Muscle layer of colon (tissue), 2 donors: ENCODE measurements around the gene CELF4.

Source experiments
- H3K27ac ChIP-seq: one replicate; pipeline ENCODE4 v1.7.0; 2013; ENCODE audit warnings: low read depth, mild to moderate bottlenecking, low read length, moderate library complexity
- H3K27me3 ChIP-seq, 2 donors: one replicate each; pipeline ENCODE4 v1.7.0; 2013; ENCODE audit warnings: low read length in 2 of 2, mild to moderate bottlenecking in 2 of 2; ENCODE audit not compliant: insufficient read depth in 2 of 2, control insufficient read depth in 1 of 2
- H3K36me3 ChIP-seq: one replicate; pipeline ENCODE4 v1.7.0; 2013; ENCODE audit warnings: mild to moderate bottlenecking, low read length; ENCODE audit not compliant: insufficient read depth
- H3K4me1 ChIP-seq: one replicate; pipeline ENCODE4 v1.7.0; 2013; ENCODE audit warnings: mild to moderate bottlenecking, low read length; ENCODE audit not compliant: insufficient read depth
- H3K4me3 ChIP-seq, 2 donors: one replicate each; pipeline ENCODE4 v1.7.0; 2013; ENCODE audit warnings: low read length in 2 of 2, low read depth in 1 of 2, mild to moderate bottlenecking in 1 of 2, moderate library complexity in 1 of 2
- H3K9ac ChIP-seq: one replicate; pipeline ENCODE4 v1.7.0; 2013; ENCODE audit warnings: low read length
- H3K9me3 ChIP-seq: one replicate; pipeline ENCODE4 v1.7.0; 2013; ENCODE audit warnings: mild to moderate bottlenecking, low read length
- donor health status: abdominal sarcoma.
- donor health status: Adenocarcinoma of cecum.

The CELF4 gene

GRCh38 chr18:37554399-37554787, 11.2 kb downstream of the CELF4 start:
- no peaks in the 10 kb centered on the region for H3K27me3 ChIP-seq
- no peak overlapping the region for H3K9ac ChIP-seq
- no peaks in the 10 kb centered on the region for H3K9me3 ChIP-seq
- no peak overlapping the region for H3K27ac ChIP-seq
- no peaks in the 10 kb centered on the region for H3K4me1 ChIP-seq
- H3K4me3 ChIP-seq = no peak overlapping the region
- no peaks in the 10 kb centered on the region for H3K36me3 ChIP-seq

DNA sequence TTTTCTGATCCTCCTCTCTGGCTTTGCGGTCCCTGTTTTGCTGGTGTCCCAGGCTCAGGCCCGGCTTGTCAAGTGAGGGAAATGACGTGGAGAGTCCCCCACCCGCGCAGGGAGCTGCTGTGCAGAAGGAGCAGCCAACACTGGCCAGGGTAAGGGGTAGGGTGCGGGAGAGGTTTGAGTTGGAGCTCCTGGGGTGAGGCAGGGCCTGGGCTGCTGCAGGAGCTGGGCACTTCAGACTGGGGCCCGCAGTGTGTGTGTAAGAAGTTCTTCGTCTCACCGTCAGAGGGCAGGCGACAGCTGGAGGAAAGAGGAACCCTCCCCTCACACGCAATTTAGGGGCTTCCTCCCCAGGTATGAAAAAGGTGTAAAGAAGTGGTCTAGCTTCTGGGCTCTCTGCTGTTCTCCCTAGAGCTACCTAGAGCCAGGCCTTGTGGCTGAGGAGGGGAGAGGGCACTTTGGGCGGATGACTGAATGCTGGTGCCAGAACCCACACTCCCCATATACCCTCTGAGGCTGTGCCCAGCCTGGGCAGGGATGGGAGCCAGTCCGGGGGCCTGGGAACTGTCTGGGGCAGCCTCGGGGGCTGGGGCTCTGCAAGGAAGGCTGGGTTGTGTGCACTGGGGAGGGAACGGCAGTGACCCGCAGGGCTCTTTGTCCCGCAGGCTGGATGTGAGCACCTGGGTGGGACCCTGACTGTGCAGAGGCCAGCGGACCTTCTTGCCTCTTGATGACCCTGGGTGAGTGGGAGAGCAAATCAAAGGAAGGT, 11.8 kb downstream of the CELF4 start:
- no peak overlapping the region for H3K27ac ChIP-seq
- no peaks in the 10 kb centered on the region for H3K9me3 ChIP-seq
- no peak overlapping the region for H3K9ac ChIP-seq
- H3K27me3 ChIP-seq = no peaks in the 10 kb centered on the region
- no peaks in the 10 kb centered on the region for H3K4me1 ChIP-seq
- H3K36me3 ChIP-seq = no peaks in the 10 kb centered on the region
- no peak overlapping the region for H3K4me3 ChIP-seq

- no peaks in the 10 kb centered on the region for H3K36me3 ChIP-seq
- H3K9ac ChIP-seq = no peak overlapping the region
- H3K4me3 ChIP-seq = no peak overlapping the region
- H3K27me3 ChIP-seq = no peaks in the 10 kb centered on the region
- H3K4me1 ChIP-seq = no peaks in the 10 kb centered on the region
- H3K9me3 ChIP-seq = no peaks in the 10 kb centered on the region
- no peak overlapping the region for H3K27ac ChIP-seq
These were observed 13.3 kb downstream of the CELF4 start for GRCh38 chr18:37552286-37552685.

GRCh38 chr18:37551846-37552245, 13.8 kb downstream of the CELF4 start:
- H3K4me3 ChIP-seq = no peak overlapping the region
- no peaks in the 10 kb centered on the region for H3K36me3 ChIP-seq
- H3K9ac ChIP-seq = no peak overlapping the region
- no peaks in the 10 kb centered on the region for H3K9me3 ChIP-seq
- H3K27me3 ChIP-seq = no peaks in the 10 kb centered on the region
- no peaks in the 10 kb centered on the region for H3K4me1 ChIP-seq
- no peak overlapping the region for H3K27ac ChIP-seq

DNA sequence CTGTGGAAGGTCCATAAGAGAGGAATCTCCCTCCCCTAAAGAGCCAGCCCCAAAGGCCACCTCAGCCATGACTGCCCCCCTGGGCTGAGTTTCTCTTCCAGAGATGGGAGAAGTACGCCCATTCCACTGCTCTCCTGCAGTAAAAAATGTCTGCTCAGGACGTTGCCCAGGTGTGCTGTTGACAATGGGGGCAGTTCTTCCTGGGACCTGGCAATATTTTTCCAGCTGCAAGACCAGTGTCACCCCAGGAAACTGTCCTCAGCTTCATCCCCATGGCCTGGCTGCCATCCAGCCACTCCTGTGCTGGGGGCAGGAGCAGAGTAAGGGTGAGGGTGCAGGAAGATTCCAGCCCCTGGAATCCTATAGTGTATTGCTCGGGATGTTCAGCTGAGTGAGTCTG, 14.3 kb downstream of the CELF4 start:
- no peaks in the 10 kb centered on the region for H3K36me3 ChIP-seq
- H3K9ac ChIP-seq = no peak overlapping the region
- H3K27me3 ChIP-seq = no peaks in the 10 kb centered on the region
- no peaks in the 10 kb centered on the region for H3K4me1 ChIP-seq
- no peak overlapping the region for H3K4me3 ChIP-seq
- H3K27ac ChIP-seq = no peak overlapping the region
- no peaks in the 10 kb centered on the region for H3K9me3 ChIP-seq

- no peak overlapping the region for H3K27ac ChIP-seq
- H3K9ac ChIP-seq = no peak overlapping the region
- H3K27me3 ChIP-seq = no peaks in the 10 kb centered on the region
- no peaks in the 10 kb centered on the region for H3K9me3 ChIP-seq
- no peaks in the 10 kb centered on the region for H3K4me1 ChIP-seq
- no peak overlapping the region for H3K4me3 ChIP-seq
- H3K36me3 ChIP-seq = no peaks in the 10 kb centered on the region
These were observed 15.3 kb downstream of the CELF4 start for GRCh38 chr18:37550118-37550875.

DNA sequence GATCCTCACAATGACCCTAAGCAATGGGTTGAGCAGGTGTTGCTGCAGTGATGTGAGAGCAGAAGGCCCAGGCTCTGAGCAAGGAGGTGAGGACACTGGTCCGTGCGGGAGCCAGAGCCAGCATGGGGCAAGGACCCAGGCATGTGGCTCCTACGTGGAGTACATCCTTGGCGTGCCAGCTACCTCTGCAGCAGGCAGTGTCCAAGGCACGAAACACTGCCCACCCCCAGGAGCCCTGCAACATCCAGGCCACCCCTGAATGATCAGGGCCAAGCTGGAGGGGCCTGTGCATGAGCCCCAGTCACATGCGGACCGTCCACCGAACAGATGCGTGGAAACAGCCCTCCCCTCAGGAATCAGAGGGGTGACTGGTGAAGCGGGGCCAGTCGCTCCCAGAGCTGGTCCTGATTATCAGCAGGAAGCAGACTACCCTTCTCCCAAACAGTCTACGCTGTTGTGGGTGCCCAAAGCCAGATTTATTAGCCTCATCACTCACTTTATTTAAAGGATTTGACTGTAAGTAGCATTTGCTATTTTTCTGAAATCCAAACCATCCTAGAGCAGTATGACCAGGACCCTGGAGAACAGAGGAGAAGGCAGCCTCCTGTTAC, 16.8 kb downstream of the CELF4 start:
- no peaks in the 10 kb centered on the region for H3K9me3 ChIP-seq
- no peak overlapping the region for H3K9ac ChIP-seq
- no peaks in the 10 kb centered on the region for H3K27me3 ChIP-seq
- H3K36me3 ChIP-seq = no peaks in the 10 kb centered on the region
- H3K4me3 ChIP-seq = no peak overlapping the region
- H3K27ac ChIP-seq = no peak overlapping the region
- H3K4me1 ChIP-seq = no peaks in the 10 kb centered on the region

GRCh38 chr18:37547196-37547827, 18.3 kb downstream of the CELF4 start:
- Histone ChIP-seq H3K4me3 (no peak overlapping the region), H3K27me3 (no peaks in the 10 kb centered on the region)

GRCh38 chr18:37546651-37547050, 18.9 kb downstream of the CELF4 start:
- Histone ChIP-seq H3K9ac (no peak overlapping the region), H3K9me3 (no peaks in the 10 kb centered on the region), H3K27me3 (no peaks in the 10 kb centered on the region), H3K27ac (no peak overlapping the region), H3K4me1 (no peaks in the 10 kb centered on the region), H3K36me3 (no peaks in the 10 kb centered on the region), H3K4me3 (no peak overlapping the region)

More at GRCh38 chr18:37547196-37547827, 18.3 kb downstream of the CELF4 start:
- no peaks in the 10 kb centered on the region for H3K36me3 ChIP-seq
- H3K27ac ChIP-seq = no peak overlapping the region
- H3K4me1 ChIP-seq = no peaks in the 10 kb centered on the region
- no peak overlapping the region for H3K9ac ChIP-seq
- H3K9me3 ChIP-seq = no peaks in the 10 kb centered on the region

DNA sequence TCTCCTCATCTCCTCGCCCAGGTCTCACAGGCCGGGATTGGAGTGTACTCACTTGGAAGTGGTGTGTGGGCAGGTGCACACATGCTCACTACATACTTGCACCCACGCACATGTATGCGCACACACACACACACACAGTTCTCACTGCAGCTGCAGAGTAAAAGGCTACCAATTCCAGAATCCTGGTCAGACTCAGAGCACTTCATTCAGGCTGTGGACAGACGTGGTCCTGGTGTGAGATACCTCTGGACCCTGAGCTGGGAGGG, 19.4 kb downstream of the CELF4 start:
- no peak overlapping the region for H3K9ac ChIP-seq

DNA sequence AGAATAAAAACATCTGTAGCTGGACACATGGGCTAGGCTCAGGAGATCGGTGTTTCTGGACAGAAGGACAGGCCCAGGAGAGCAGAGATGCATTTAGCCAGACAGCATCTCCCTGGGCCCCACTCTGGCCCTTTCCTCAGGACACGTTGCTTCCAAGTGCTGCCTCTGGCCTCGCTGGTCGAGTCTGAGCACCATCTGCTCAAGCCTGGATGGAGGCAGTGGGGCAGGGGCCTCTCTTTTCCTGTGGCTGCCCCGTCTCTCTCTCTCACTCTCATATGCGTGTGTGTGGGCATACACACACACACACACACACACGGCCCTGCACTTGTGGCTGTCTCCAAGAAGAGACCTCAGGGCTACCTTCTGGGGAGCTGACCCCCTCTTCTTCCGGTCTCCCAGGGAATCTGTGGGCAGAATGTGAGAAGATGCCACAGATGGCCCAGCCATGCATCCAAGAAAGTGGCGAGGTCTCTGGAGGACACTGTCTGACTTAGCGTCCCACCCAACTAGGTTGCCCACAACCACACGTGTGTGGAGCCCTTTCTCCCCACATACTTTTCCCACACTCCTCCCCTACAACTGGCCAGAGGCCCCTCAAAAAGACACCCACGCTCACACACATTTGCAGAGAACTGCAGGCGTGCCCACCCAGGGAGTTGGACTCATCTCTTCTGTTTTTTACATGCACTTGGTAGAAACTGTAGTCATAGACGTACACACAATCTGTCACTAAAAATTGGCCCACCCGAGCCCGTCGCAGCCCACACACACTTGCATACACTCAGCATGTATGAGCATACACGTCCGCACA, 19.9 kb downstream of the CELF4 start:
- Histone ChIP-seq H3K27me3 (no peaks in the 10 kb centered on the region), H3K36me3 (no peaks in the 10 kb centered on the region), H3K9me3 (no peaks in the 10 kb centered on the region), H3K27ac (no peak overlapping the region), H3K9ac (no peak overlapping the region), H3K4me1 (no peaks in the 10 kb centered on the region), H3K4me3 (no peak overlapping the region)

More for the DNA sequence above, 19.4 kb downstream of the CELF4 start:
- Histone ChIP-seq H3K4me3 (no peak overlapping the region), H3K9me3 (no peaks in the 10 kb centered on the region), H3K27me3 (no peaks in the 10 kb centered on the region), H3K4me1 (no peaks in the 10 kb centered on the region), H3K36me3 (no peaks in the 10 kb centered on the region), H3K27ac (no peak overlapping the region)
